GM18505 (cell line): Measurements from ENCODE around the gene FAM107B.

Source experiments
- ATAC-seq: cut with Tn5 transposase; IDR thresholded peaks from one replicate; pipeline ENCODE4 v1.9.1; 2021; ENCODE audit not compliant: unreplicated experiment
- POLR2A ChIP-seq: IDR thresholded peaks from 4 replicates; pipeline ENCODE4 v1.6.1; 2011; ENCODE audit warnings: borderline replicate concordance; ENCODE audit not compliant: insufficient read depth, insufficient read length; ENCODE audit errors: extremely low read depth

Gene FAM107B

DNA sequence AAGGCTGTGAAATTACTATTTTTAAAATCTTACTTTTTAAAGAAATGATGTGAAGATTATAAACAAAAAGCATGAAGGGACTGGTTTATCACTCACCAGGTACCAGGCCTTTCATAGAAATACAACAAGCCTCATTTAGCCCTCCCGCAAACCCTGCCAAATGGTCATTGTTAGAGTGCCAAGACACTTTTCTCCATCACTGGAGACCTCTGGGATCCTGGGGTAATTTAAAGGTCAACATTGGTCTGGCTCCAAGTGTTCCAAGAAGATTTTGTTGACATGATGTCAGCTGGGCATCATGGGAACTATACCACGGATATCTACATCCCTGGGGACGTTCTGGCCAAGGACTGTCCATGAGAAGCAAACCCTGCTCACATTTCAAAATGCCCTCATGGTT, 306.0 kb downstream of the FAM107B start:
- no peak for TF ChIP-seq POLR2A
- ATAC-seq, result no peak
